ENCODE results near the gene CBR3.

DNA sequence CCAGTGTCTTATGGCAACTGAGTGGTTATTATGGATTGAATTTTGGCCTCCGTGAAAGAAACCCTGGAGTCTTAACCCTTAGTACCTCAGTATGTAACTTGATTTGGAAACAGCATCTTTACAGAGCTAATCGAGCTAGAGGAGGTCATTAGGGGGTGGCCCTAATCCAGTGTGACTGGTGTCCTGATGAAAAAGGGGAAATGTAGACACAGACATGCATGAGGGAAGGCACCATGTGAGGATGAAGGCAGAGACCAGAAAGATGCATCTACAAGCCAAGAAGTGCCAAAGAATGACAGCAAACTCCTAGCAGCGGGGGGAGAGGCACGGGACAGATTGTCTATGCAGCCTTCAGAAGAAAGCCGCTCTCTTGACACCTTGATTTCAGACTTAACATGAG is 36.5 kb downstream of the CBR3 start:
- TF ChIP-seq EZH2 (IDR thresholded peaks at IDR 0.05; ENCODE audit: low read depth) = no peak
- TF ChIP-seq, protein P1, sequence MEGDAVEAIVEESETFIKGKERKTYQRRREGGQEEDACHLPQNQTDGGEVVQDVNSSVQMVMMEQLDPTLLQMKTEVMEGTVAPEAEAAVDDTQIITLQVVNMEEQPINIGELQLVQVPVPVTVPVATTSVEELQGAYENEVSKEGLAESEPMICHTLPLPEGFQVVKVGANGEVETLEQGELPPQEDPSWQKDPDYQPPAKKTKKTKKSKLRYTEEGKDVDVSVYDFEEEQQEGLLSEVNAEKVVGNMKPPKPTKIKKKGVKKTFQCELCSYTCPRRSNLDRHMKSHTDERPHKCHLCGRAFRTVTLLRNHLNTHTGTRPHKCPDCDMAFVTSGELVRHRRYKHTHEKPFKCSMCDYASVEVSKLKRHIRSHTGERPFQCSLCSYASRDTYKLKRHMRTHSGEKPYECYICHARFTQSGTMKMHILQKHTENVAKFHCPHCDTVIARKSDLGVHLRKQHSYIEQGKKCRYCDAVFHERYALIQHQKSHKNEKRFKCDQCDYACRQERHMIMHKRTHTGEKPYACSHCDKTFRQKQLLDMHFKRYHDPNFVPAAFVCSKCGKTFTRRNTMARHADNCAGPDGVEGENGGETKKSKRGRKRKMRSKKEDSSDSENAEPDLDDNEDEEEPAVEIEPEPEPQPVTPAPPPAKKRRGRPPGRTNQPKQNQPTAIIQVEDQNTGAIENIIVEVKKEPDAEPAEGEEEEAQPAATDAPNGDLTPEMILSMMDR (conservative IDR thresholded peaks at IDR 0.05) = no peak

Data from PC-9 (cell line).